Measurements from ENCODE around the gene ADGRG7.

DNA sequence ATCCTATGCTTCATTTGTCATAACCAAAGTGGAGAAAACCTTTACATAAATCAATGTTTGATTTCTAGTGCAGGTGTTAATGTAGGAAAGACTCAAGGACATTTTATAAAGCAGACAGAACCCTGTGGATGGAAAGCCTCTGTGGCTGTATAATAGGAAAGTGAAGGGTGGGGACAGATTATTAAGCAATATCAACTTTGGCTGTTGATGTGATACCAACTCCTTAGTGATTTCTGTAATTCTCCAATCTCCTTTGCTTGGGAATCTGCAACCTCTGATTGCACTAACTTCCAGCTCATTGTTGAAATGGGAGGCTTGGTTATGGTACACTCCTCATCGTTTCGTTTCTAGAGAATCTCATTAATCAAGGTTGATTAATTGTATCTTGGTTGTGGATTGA is 29.3 kb upstream of the ADGRG7 start:
- TF ChIP-seq POLR2A (IDR thresholded peaks at IDR 0.05) (no peak), CTCF (IDR thresholded peaks at IDR 0.05) (no peak)
